ENCODE results near the gene TREML4.

GRCh38 chr6:41228616-41229015 is 467 bp downstream of the TREML4 start:
- TF ChIP-seq CTCF (IDR thresholded peaks at IDR 0.05; ENCODE audit: low read depth, low read length) (peak; percentile 35), POLR2A (IDR thresholded peaks at IDR 0.05; ENCODE audit: extremely low read depth, insufficient read length) (no peak), MYC (IDR thresholded peaks at IDR 0.05; ENCODE audit: low read depth, low read length) (no peak), MAX (IDR thresholded peaks at IDR 0.05; ENCODE audit: low read depth, low read length) (no peak)

Measured in NB4 (cell line).